HepG2 (cell line): ENCODE data around the gene CCS. TPM values are rescaled to one million over a fixed set of nuclear protein-coding genes. Genes with fewer than 3 reads are reported as not detected.

ENCODE experiments used
- CREBL2 ChIP-seq: sonication (generic); formaldehyde crosslinking; IDR thresholded peaks from 2 replicates; pipeline ENCODE4 v1.8.1; 2023; ENCODE audit warnings: missing genetic modification reagents, mild to moderate bottlenecking, borderline replicate concordance
- FOXO1 ChIP-seq: sonication (generic); formaldehyde crosslinking; IDR thresholded peaks from 2 replicates; pipeline ENCODE4 v1.4.0; 2020; ENCODE audit warnings: missing genetic modification reagents
- GLI4 ChIP-seq: sonication (generic); formaldehyde crosslinking; IDR thresholded peaks from 2 replicates; pipeline ENCODE4 v1.5.1; 2020; ENCODE audit warnings: missing genetic modification reagents, mild to moderate bottlenecking, moderate library complexity, borderline replicate concordance
- HOXA5 ChIP-seq: sonication (generic); formaldehyde crosslinking; IDR thresholded peaks from 2 replicates; pipeline ENCODE4 v1.4.0; 2020; ENCODE audit warnings: missing genetic modification reagents
- JUND ChIP-seq: sonication (generic); formaldehyde crosslinking; IDR thresholded peaks from 2 replicates; pipeline ENCODE4 v1.8.0; 2022; ENCODE audit warnings: mild to moderate bottlenecking, missing genetic modification reagents
- KIAA2018 ChIP-seq: sonication (generic); formaldehyde crosslinking; IDR thresholded peaks from 2 replicates; pipeline ENCODE4 v1.5.0; 2020; ENCODE audit warnings: mild to moderate bottlenecking, missing genetic modification reagents, borderline replicate concordance
- MTA1 ChIP-seq: sonication (generic); formaldehyde crosslinking; IDR thresholded peaks from 2 replicates; pipeline ENCODE4 v1.4.0; 2020; ENCODE audit warnings: missing genetic modification reagents, mild to moderate bottlenecking, borderline replicate concordance
- NRL ChIP-seq: sonication (generic); formaldehyde crosslinking; IDR thresholded peaks from 2 replicates; pipeline ENCODE4 v1.5.0; 2020; ENCODE audit warnings: missing genetic modification reagents, mild to moderate bottlenecking, moderate library complexity, borderline replicate concordance
- SIX4 ChIP-seq: sonication (generic); formaldehyde crosslinking; IDR thresholded peaks from 2 replicates; pipeline ENCODE4 v1.4.0; 2020; ENCODE audit warnings: missing genetic modification reagents
- SMAD1 ChIP-seq: sonication (generic); formaldehyde crosslinking; IDR thresholded peaks from 2 replicates; pipeline ENCODE4 v1.4.0; 2020; ENCODE audit warnings: missing genetic modification reagents, low read depth, mild to moderate bottlenecking, borderline replicate concordance
- SPEN ChIP-seq: sonication (generic); formaldehyde crosslinking; IDR thresholded peaks from 2 replicates; pipeline ENCODE4 v1.5.1; 2020; ENCODE audit warnings: low read depth, mild to moderate bottlenecking, missing genetic modification reagents
- ZBTB10 ChIP-seq: sonication (generic); formaldehyde crosslinking; IDR thresholded peaks from 2 replicates; pipeline ENCODE4 v1.4.0; 2020; ENCODE audit warnings: missing genetic modification reagents, borderline replicate concordance
- ZMAT5 ChIP-seq: sonication (generic); formaldehyde crosslinking; IDR thresholded peaks from 2 replicates; pipeline ENCODE4 v1.5.0; 2020; ENCODE audit warnings: mild to moderate bottlenecking, low read depth, missing genetic modification reagents, borderline replicate concordance
- ZNF20 ChIP-seq: sonication (generic); formaldehyde crosslinking; IDR thresholded peaks from 2 replicates; pipeline ENCODE4 v1.4.0; 2020; ENCODE audit warnings: mild to moderate bottlenecking, moderate library complexity, missing genetic modification reagents
- polyA plus RNA-seq, 8 experiments: library from polyadenylated mRNA; depleted of rRNA in 3 of 8; stranded (reverse) in 7 of 8; unstranded in 1 of 8; fragments of >200 nt; fragmentation: Illumina TruSeq in 4 of 8; extraction: Trizol in 4 of 8; gene quantifications; 2 replicates each; pipeline versions ENCODE4 v1.2.1 to v1.2.3, GENCODE V29; 2011 to 2016; ENCODE audit warnings: low read depth in 4 of 8, missing spikeins in 1 of 8, mixed read lengths in 1 of 8; ENCODE audit not compliant: insufficient read depth in 1 of 8
- total RNA-seq, 5 experiments: library from RNA; depleted of rRNA; stranded (reverse); fragments of >200 nt; fragmentation: Illumina TruSeq; extraction: Trizol; gene quantifications; 2 replicates each; pipeline ENCODE4 v1.2.3, GENCODE V29; 2016; ENCODE audit warnings: low read depth in 1 of 5
- TF ChIP-seq, protein P1 (sequence below): sonication (generic); formaldehyde crosslinking; IDR thresholded peaks from 2 replicates; pipeline ENCODE4 v1.4.0; 2020; ENCODE audit warnings: mild to moderate bottlenecking, missing genetic modification reagents

Gene CCS
- total and polyA plus RNA-seq, 2 of the 13 experiments (the other 11 are each of a cell fraction or from before 2014, with no cell fraction given), result 25.4 to 44.6 TPM

DNA sequence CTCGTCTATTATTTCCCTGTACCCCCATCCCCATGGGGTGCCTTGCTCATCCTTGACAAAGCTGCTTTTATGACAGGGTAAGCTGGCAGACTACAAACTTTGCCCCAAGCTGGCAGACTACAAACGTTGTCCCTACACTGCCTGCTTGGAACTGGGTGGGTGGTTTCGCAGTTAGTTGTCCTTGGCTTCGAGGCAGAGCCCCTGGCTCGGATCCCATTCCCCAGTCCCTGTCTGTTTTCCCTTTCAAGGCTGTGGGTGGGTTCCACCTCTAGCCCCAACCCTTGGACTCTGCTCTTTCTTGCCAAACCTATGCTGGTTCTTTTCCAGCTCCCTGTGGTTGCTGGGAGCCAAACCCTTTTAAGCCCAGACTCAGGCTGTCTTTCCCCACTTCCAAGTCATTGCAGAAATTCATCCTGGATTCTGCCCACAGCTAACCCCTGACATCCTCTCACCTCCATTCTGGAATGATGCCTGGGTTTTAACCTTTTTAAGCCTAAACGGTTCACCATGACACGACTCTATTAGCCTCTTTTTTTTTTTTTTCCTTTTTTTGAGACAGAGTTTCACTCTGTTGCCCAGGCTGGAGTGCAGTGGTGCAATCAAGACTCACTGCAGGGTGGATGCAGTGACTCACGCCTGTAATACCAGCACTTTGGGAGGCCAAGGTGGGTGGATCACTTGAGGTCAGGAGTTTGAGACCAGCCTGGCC lies 14.3 kb downstream of the CCS start (continued):
- TF ChIP-seq ZBTB10 (CRISPR knock-in tag) (peak; percentile 57; the same call in 1 of the 2 replicates), MTA1 (CRISPR knock-in tag) (peak; percentile 27; the same call in 1 of the 2 replicates), SPEN (CRISPR knock-in tag) (no peak), SMAD1 (no peak), SIX4 (CRISPR knock-in tag) (no peak), JUND (CRISPR knock-in tag) (no peak), ZMAT5 (CRISPR knock-in tag) (no peak), GLI4 (no peak), ZNF20 (CRISPR knock-in tag) (no peak), FOXO1 (CRISPR knock-in tag) (0 out of 2 replicates have a peak, but pooled peaks have one; percentile 29), HOXA5 (CRISPR knock-in tag) (no peak), KIAA2018 (CRISPR knock-in tag) (no peak), NRL (CRISPR knock-in tag) (no peak), CREBL2 (CRISPR knock-in tag) (no peak)
- TF ChIP-seq, protein P1, sequence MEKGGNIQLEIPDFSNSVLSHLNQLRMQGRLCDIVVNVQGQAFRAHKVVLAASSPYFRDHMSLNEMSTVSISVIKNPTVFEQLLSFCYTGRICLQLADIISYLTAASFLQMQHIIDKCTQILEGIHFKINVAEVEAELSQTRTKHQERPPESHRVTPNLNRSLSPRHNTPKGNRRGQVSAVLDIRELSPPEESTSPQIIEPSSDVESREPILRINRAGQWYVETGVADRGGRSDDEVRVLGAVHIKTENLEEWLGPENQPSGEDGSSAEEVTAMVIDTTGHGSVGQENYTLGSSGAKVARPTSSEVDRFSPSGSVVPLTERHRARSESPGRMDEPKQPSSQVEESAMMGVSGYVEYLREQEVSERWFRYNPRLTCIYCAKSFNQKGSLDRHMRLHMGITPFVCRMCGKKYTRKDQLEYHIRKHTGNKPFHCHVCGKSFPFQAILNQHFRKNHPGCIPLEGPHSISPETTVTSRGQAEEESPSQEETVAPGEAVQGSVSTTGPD (CRISPR knock-in tag), result no peak
